Trophoblast cell (in vitro differentiated cells and primary cell): ENCODE results near the gene RAPGEF1.

Source experiments
- DNase-seq, 2 donors: peaks; one replicate each; pipeline ENCODE4 v3.0.0-alpha.2; 2016
- H2AFZ ChIP-seq: 2 replicates; pipeline ENCODE4 v1.6.1; 2013; ENCODE audit warnings: low read length, moderate library complexity, mild to moderate bottlenecking; ENCODE audit not compliant: insufficient read depth, poor library complexity
- H2AK5ac ChIP-seq: 2 replicates; pipeline ENCODE4 v1.6.1; 2013; ENCODE audit warnings: mild to moderate bottlenecking, low read length
- H2BK120ac ChIP-seq: 2 replicates; pipeline ENCODE4 v1.6.1; 2013; ENCODE audit warnings: low read length, mild to moderate bottlenecking, moderate library complexity; ENCODE audit not compliant: insufficient read depth, poor library complexity
- H2BK12ac ChIP-seq: 2 replicates; pipeline ENCODE4 v1.6.1; 2013; ENCODE audit warnings: mild to moderate bottlenecking, low read length, moderate library complexity
- H2BK5ac ChIP-seq: 2 replicates; pipeline ENCODE4 v1.6.1; 2013; ENCODE audit warnings: low read length, low read depth, moderate library complexity, mild to moderate bottlenecking; ENCODE audit not compliant: poor library complexity
- H3K14ac ChIP-seq: 2 replicates; pipeline ENCODE4 v1.6.1; 2013; ENCODE audit warnings: mild to moderate bottlenecking, low read length
- H3K18ac ChIP-seq: 2 replicates; pipeline ENCODE4 v1.6.1; 2013; ENCODE audit warnings: mild to moderate bottlenecking, low read length
- H3K23ac ChIP-seq: 2 replicates; pipeline ENCODE4 v1.6.1; 2013; ENCODE audit warnings: low read length
- H3K27ac ChIP-seq: 2 replicates; pipeline ENCODE4 v1.5.1; 2013; ENCODE audit warnings: low read depth, mild to moderate bottlenecking, inconsistent platforms, low read length, moderate library complexity
- H3K27me3 ChIP-seq: 2 replicates; pipeline ENCODE4 v1.6.1; 2013; ENCODE audit warnings: inconsistent platforms, mild to moderate bottlenecking, low read length, moderate library complexity; ENCODE audit not compliant: insufficient read depth
- H3K36me3 ChIP-seq, 2 experiments: 1 replicate in 1 of 2; 2 replicates in 1 of 2; pipeline ENCODE4 v1.6.1; 2013; ENCODE audit warnings: low read length in 2 of 2, mild to moderate bottlenecking in 2 of 2, moderate library complexity in 1 of 2; ENCODE audit not compliant: insufficient read depth in 2 of 2, control insufficient read depth in 1 of 2
- H3K4ac ChIP-seq: 2 replicates; pipeline ENCODE4 v1.6.1; 2013; ENCODE audit warnings: low read depth, mild to moderate bottlenecking, low read length, moderate library complexity
- H3K4me1 ChIP-seq, 2 experiments: 1 replicate in 1 of 2; 2 replicates in 1 of 2; pipeline ENCODE4 v1.6.1; 2013; ENCODE audit warnings: low read length in 2 of 2, mild to moderate bottlenecking in 2 of 2, moderate library complexity in 1 of 2; ENCODE audit not compliant: insufficient read depth in 2 of 2, control insufficient read depth in 1 of 2
- H3K4me2 ChIP-seq: 2 replicates; pipeline ENCODE4 v1.6.1; 2013; ENCODE audit warnings: inconsistent platforms, mild to moderate bottlenecking, low read length, moderate library complexity
- H3K4me3 ChIP-seq: 2 replicates; pipeline ENCODE4 v1.5.1; 2013; ENCODE audit warnings: mild to moderate bottlenecking, low read depth, low read length, inconsistent platforms
- H3K79me1 ChIP-seq: one replicate; pipeline ENCODE4 v1.6.1; 2013; ENCODE audit warnings: low read length
- H3K79me2 ChIP-seq: 2 replicates; pipeline ENCODE4 v1.6.1; 2013; ENCODE audit warnings: low read length, mild to moderate bottlenecking; ENCODE audit not compliant: control insufficient read depth, insufficient read depth, poor library complexity
- H3K9ac ChIP-seq: 2 replicates; pipeline ENCODE4 v1.6.1; 2013; ENCODE audit warnings: mild to moderate bottlenecking, low read length
- H3K9me3 ChIP-seq: 2 replicates; pipeline ENCODE4 v1.6.1; 2013; ENCODE audit warnings: low read depth, mild to moderate bottlenecking, control low read depth, inconsistent platforms, low read length; ENCODE audit not compliant: insufficient read depth
- H4K12ac ChIP-seq: 2 replicates; pipeline ENCODE4 v1.6.1; 2013; ENCODE audit warnings: low read depth, mild to moderate bottlenecking, low read length, moderate library complexity
- H4K8ac ChIP-seq: 2 replicates; pipeline ENCODE4 v1.6.1; 2013; ENCODE audit warnings: low read depth, mild to moderate bottlenecking, low read length, moderate library complexity
- H4K91ac ChIP-seq: one replicate; pipeline ENCODE4 v1.6.1; 2013; ENCODE audit warnings: low read depth, mild to moderate bottlenecking, low read length, moderate library complexity
- WGBS: extraction: QIAGEN DNeasy Blood & Tissue Kit; methylation state at CpG from one replicate; pipeline ENCODE4 v1.1.7; 2013; ENCODE audit warnings: missing lambda C conversion rate; ENCODE audit not compliant: insufficient read length, insufficient coverage; ENCODE audit errors: extremely low coverage; 5-methylcytosine and 5-hydroxymethylcytosine counted together

Gene RAPGEF1

DNA sequence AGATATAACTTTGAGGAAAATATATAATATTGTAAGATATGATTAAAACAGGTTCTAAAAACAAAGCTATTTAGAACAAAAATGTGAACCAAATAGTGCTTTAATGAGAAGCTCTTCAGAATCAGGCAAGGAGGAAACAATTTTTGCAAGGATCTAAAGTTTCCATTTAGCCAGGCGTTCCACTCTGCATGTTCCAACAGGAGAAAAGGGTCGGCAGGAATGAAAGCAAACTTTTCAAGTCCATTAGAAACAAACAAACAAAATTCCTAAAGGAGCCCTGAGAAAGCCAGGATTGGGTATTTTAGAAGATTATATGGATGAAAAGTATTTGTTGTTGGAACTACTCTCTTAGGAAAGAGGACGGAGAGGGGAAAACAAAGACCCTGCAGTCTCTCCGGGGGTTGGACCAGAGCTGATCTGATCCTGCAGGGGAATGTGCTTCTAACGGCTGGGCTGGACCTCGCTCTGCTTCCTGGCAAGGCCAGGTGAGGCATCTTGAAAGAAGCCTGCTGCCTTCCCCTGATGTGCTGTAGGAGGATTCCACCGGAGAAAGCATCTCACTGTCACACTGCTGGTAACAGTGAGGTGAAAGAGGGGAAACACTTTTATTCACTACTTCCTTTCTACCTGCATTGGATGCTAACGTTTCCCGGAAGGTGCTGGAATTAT lies 100.0 kb downstream of the RAPGEF1 start:
- H4K91ac ChIP-seq: no peak overlapping the region
- peaks cover 21 to 26% of the 10 kb centered on the region in 2 experiments for H3K36me3 ChIP-seq
- H2AFZ ChIP-seq: no peak overlapping the region
- no peaks in the 10 kb centered on the region for H3K27me3 ChIP-seq
- H2BK120ac ChIP-seq: no peak overlapping the region
- H3K4ac ChIP-seq: no peak overlapping the region
- no peak overlapping the region for H3K9ac ChIP-seq
- H3K79me1 ChIP-seq: peaks cover 4% of the 10 kb centered on the region
- H3K9me3 ChIP-seq: no peaks in the 10 kb centered on the region
- no peak for DNase-seq
- H2AK5ac ChIP-seq: no peak overlapping the region
- H3K23ac ChIP-seq: no peak overlapping the region
- no peak overlapping the region for H3K4me2 ChIP-seq
- H2BK5ac ChIP-seq: no peak overlapping the region
- no peak overlapping the region for H3K14ac ChIP-seq
- WGBS: no CpG with 5 or more reads among the region's 9 CpGs
- no peak overlapping the region for H3K27ac ChIP-seq
- H3K79me2 ChIP-seq: no peaks in the 10 kb centered on the region
- no peak overlapping the region for H4K8ac ChIP-seq
- H4K12ac ChIP-seq: no peak overlapping the region
- H2BK12ac ChIP-seq: no peak overlapping the region
- H3K4me3 ChIP-seq: no peak overlapping the region
- peaks cover 15 to 17% of the 10 kb centered on the region in 2 experiments for H3K4me1 ChIP-seq
- H3K18ac ChIP-seq: no peak overlapping the region

DNA sequence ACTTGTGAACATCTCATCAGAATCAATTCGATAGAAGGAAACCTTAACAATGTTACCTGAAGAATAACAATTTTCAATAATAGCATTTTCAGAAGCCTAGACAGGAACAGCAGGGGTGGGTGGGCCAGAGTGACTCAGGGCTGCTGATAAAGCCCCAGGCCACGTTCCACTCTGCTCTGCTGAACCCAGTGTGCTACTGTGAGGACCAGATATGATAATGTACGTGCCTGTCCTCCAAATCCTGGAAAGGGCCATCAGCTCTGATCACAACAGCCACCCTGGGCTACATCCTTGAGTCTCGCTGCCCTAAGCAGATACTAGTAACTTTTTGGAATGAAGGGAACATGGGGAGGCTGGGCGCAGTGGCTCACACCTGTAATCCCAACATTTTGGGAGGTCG lies 103.3 kb downstream of the RAPGEF1 start:
- no peak overlapping the region for H4K12ac ChIP-seq
- H3K9me3 ChIP-seq: no peaks in the 10 kb centered on the region
- no peak overlapping the region for H2AK5ac ChIP-seq
- no peak overlapping the region for H2AFZ ChIP-seq
- H2BK120ac ChIP-seq: no peak overlapping the region
- no peak overlapping the region for H3K23ac ChIP-seq
- peaks cover 12 to 13% of the 10 kb centered on the region in 2 experiments for H3K4me1 ChIP-seq
- no peak overlapping the region for H3K27ac ChIP-seq
- no peak overlapping the region for H3K4me2 ChIP-seq
- peaks cover 10 to 20% of the 10 kb centered on the region in 2 experiments for H3K36me3 ChIP-seq
- DNase-seq: no peak
- H4K8ac ChIP-seq: no peak overlapping the region
- H3K4me3 ChIP-seq: no peak overlapping the region
- H3K79me1 ChIP-seq: peaks cover 9% of the 10 kb centered on the region
- H4K91ac ChIP-seq: no peak overlapping the region
- no peak overlapping the region for H3K9ac ChIP-seq
- H3K27me3 ChIP-seq: no peaks in the 10 kb centered on the region
- no peaks in the 10 kb centered on the region for H3K79me2 ChIP-seq
- H3K14ac ChIP-seq: no peak overlapping the region
- H2BK12ac ChIP-seq: no peak overlapping the region
- H3K18ac ChIP-seq: no peak overlapping the region
- no peak overlapping the region for H3K4ac ChIP-seq
- WGBS: no CpG with 5 or more reads among the region's 6 CpGs
- H2BK5ac ChIP-seq: no peak overlapping the region

DNA sequence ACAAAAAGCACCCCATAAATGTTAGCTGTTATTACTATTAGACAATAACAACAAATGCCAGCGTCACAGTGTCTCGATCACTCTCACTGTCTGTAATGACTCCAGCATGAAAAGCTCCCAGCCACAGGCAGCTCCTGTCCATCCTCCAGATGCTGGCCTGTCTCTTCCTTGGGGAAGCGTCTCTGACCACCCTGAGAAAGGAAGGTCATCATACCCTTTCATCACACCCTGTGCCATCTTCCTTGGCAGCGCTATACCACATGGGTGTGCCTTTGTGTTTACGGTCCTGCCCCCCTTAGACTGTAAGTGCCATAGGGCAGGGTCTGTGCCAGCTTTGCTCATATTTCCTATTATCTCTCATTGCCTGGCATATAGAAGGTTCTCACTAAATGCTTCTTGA lies 104.0 kb downstream of the RAPGEF1 start:
- peak overlapping the region; percentile 65 for H2AK5ac ChIP-seq
- no peak overlapping the region for H3K4me3 ChIP-seq
- no peak overlapping the region for H3K9ac ChIP-seq
- H3K18ac ChIP-seq: peak overlapping the region; percentile 35
- H2AFZ ChIP-seq: no peak overlapping the region
- H3K27ac ChIP-seq: peak overlapping the region; percentile 51
- peak overlapping the region; percentile 80 for H3K23ac ChIP-seq
- no peak overlapping the region for H2BK5ac ChIP-seq
- peaks cover 12 to 13% of the 10 kb centered on the region in 2 experiments for H3K4me1 ChIP-seq
- no peak overlapping the region for H4K91ac ChIP-seq
- no CpG with 5 or more reads among the region's 5 CpGs for WGBS
- no peaks in the 10 kb centered on the region for H3K79me2 ChIP-seq
- H2BK120ac ChIP-seq: no peak overlapping the region
- peak overlapping the region; percentile 72 for H2BK12ac ChIP-seq
- H4K8ac ChIP-seq: no peak overlapping the region
- no peak overlapping the region for H4K12ac ChIP-seq
- no peak for DNase-seq
- peaks cover 9 to 21% of the 10 kb centered on the region in 2 experiments for H3K36me3 ChIP-seq
- no peaks in the 10 kb centered on the region for H3K27me3 ChIP-seq
- peak overlapping the region; percentile 33 for H3K14ac ChIP-seq
- H3K79me1 ChIP-seq: peaks cover 6% of the 10 kb centered on the region
- no peak overlapping the region for H3K4ac ChIP-seq
- peaks cover 2% of the 10 kb centered on the region for H3K9me3 ChIP-seq
- H3K4me2 ChIP-seq: no peak overlapping the region

DNA sequence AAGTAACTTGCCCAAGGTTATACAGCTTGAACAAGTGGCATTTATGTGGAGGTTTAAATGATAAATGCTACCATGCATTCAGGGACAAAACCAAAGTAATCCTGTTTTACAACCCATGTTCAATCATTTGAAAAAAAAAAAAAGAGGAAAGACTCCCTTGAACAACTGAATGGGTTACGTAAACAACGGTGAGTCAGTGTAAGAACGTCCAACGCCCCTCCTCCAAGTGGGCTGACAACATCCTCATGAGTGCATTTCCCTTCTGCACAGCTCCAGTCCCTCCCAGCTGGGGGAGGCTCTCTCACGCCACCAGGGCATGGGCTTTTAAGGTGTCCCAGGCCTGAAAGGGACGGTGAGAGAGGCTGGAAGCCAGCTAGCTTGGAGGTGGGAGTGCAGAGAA lies 104.6 kb downstream of the RAPGEF1 start:
- Histone ChIP-seq H3K4me1 (peaks cover 12 to 13% of the 10 kb centered on the region in 2 experiments), H4K91ac (no peak overlapping the region), H2BK5ac (peak overlapping the region; percentile 27), H3K27ac (peak overlapping the region; percentile 51), H3K18ac (no peak overlapping the region), H4K12ac (no peak overlapping the region), H3K9me3 (peaks cover 2% of the 10 kb centered on the region), H3K27me3 (no peaks in the 10 kb centered on the region), H3K4ac (no peak overlapping the region), H3K4me2 (no peak overlapping the region), H4K8ac (no peak overlapping the region), H2AFZ (no peak overlapping the region), H3K14ac (no peak overlapping the region), H3K9ac (no peak overlapping the region), H2AK5ac (no peak overlapping the region), H3K4me3 (no peak overlapping the region), H3K23ac (no peak overlapping the region), H2BK120ac (no peak overlapping the region), H3K36me3 (peaks cover 9 to 21% of the 10 kb centered on the region in 2 experiments), H3K79me2 (no peaks in the 10 kb centered on the region), H3K79me1 (peaks cover 6% of the 10 kb centered on the region), H2BK12ac (no peak overlapping the region)
- DNase-seq: peak; percentile 94 to 96
- no CpG with 5 or more reads among the region's 6 CpGs for WGBS
